GM18907 (cell line): ENCODE data around the gene TMEM259.

Experiments
- ATAC-seq: cut with Tn5 transposase; IDR thresholded peaks from one replicate; pipeline ENCODE4 v1.9.1; 2021; ENCODE audit warnings: mild to moderate bottlenecking, moderate library complexity; ENCODE audit not compliant: unreplicated experiment

Gene TMEM259

DNA sequence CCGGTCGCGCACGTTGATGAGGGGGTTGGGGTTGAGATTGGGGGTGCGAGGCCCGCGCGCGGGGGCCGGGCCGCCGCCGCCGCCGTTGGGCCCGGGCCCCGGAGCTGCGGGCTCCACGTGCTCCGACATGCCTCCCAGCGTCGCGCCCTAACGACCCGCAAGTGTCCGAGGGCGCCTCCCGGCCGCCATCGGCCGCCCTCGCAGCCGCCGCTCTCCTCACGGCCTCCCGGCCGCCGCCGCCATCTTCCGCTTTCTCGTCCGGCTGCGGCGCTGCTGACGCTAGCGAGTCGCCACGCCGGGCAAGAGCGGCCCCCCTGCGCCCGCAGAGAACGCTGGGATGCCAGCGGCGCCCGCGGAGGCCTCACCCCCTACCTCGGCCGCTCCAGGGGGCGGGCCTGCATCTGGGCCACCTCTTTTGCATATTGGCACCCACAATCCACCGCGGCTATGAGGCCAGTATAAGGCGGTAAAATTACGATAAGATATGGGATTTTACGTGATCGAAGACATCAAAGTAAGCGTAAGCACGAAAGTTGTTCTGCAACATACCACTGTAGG, at the start of gene TMEM259:
Gene TMEM259 (minus strand): TSS at position 256 of the 558 bp plus-strand sequence. CDS start 127 bp downstream, at position 129.
- peak; percentile 75 for ATAC-seq

DNA sequence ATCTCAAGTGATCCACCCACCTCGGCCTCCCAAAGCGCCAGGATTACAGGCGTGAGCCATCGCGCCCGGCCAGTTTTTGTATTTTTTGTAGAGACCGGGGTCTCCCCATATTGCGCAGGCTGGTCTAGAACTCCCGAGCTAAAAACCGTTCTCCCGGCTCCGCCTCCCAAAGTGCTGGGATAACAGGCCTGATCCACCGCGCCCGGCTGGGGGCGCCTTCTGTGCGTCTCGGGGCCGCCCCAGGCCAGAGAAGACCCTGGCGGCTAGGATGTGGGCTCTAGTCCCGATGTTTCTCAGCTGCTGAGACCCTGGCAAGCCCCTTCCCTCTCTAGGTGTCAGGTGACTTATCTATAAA, 49.6 kb upstream of the TMEM259 start:
- ATAC-seq, result no peak

DNA sequence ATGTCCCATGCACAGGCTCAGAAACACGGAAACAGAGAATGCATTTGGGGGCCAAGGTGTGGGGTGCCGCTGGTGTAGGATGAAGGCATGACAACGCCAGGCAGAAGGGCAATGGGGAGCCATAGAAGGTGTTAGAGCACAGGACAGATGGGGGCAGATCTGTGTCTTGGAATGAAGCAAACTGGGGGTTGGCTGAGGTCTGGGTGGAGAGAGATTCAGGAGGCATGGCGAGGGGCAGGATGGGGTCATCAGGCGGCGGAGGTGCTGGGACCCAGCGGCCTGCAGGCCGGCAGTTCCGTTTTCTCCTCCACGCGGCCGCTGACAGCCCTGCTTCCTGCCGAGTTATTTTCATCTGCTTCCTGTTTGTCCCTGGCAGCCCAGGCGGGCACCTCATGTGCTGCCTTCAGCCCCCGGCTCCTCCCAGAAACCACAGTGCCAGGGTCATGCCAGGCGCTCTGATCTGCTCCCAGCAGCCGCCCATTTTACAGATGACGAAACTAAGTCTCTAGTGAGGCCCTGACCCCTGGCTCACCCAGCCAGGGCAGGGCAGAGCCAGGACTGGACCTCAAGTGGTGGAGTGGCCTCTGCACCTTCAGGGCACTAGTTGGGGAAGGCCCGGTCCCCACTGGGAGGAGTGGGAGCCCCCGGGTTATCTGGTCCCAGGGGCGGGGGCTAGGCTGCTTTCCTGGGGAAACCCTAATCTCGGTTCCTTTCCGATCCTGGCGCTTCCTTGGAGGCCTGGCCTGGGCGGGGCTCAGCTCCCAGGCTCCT, 48.3 kb upstream of the TMEM259 start:
- no peak for ATAC-seq

DNA sequence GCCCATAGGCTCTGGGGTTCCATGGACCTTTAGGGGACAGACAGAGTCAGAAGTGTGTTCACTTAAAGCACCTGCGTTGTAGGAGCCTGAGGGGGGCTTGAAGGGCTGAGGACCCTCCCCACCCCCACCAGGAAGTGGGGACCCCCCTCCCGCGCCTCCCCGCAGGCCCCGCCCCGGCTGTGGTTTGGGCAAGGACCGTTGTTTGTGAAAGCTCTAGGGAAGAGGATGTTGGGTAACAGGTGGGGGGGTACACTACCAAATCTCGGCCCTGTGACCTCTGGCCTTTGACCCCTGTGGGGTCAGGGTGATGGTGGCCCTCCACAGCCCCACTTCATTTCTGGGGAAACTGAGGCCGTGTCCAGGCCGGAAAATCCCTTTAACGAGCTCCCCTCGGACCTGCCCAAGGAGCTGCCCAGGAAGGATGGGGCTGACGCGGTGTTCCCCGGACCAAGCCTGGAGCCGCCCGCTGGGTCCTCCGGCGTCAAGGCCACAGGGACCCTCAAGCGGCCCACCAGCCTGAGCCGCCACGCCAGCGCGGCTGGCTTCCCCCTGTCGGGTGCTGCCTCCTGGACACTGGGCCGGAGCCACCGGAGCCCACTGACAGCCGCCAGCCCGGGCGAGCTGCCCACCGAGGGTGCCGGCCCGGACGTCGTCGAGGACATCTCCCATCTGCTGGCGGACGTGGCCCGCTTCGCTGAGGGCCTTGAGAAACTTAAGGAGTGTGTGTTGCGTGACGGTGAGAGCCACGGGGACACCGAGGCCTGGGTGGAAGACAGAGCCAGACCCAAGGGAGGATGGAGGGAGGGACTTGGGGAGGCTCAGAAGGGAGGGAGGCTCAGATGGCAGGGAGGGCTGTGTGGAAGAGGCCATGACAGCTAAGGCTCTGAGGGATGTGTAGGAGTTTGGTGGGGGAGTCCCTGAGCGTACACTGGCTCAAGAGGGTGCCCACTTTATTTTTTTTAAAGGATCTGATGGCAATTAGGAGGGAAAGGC, 47.4 kb upstream of the TMEM259 start:
- ATAC-seq, result no peak

DNA sequence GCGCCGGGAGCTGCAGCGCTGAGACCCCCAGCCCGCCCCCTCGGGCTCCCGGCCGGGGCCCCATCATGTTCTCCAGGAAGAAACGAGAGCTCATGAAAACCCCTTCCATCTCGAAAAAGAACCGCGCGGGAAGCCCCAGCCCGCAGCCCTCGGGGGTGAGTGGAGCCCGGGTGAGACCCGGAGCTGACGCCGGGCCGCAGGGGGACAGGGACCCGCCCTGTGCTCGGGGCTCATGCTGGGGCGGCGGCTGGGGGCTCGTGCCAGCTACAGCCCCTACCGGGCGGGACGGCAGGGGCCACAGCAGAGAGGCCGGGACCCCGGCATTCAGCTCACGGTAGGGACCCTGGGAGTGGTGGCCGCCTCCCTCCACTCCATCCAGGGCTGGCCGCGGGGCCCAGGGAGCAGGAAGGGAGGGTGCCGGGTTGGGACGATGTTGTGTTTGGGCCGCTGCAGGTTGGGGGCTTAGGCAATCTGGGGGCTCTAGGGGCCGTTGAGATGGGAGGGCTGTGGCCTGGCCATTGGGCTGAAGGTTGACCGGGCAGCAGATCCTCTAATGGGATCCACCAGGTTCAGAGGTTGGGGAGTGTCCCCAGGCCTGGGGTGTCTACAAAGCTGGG, 46.5 kb upstream of the TMEM259 start:
- ATAC-seq, result peak; percentile 18

DNA sequence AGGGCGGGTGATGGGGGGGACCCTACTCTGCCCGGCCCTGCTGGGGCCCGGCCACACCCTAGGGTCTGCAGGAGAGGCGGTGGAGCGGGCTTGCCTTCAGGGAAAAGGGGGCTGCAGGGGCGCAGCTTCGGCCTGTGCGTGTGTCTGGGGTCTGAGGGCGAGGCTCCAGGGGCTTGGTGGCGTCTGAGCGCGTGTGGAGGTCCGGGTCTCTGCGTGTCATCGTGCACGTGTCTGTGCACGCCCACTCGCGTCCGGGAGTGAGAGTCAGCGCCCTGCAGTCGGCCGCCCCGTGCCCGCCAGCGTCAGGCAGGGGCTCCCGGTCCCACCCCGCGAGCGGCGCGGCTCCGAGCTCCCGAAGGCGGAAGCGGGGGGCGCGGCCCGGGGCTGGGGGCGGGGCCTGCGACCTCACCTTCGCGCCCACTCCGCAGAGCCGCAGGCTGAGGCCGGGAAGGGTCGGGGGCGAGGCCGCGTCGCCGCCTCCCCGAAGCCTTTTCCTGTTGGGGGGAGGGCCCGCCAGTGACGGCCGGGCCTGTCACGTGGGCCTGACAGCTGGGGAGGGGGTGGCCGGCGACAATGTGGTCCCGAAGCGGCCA, 45.9 kb upstream of the TMEM259 start, which contains the start of gene ARHGAP45:
Gene ARHGAP45 (plus strand): TSS at position 420 of the 593 bp plus-strand sequence. CDS start 239 bp downstream, outside the sequence.
- ATAC-seq, result peak; percentile 39

DNA sequence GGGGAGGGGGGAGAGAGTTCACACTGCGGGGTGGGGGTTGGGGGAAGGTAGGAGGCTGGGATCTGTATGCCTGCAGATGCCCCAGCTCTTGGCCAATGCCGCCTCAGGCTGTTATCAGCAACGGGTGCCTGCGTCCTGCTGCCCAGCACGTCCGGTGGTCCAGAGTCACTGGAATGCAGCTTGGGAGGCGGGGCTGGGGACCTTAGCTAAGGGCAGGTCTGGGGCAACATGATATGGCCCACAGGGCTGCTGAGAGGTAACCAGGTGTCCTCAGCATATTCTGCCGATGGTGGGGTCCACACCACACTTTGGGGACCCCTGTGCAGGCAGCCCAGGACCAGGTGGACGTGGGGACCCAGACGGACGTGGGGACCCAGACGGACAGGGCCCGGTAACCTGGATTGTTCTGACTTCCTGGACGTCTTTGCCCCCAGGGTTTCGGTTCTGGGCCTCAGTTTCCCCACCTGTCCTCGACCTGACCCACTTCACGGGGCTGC, 45.4 kb upstream of the TMEM259 start:
- ATAC-seq, result no peak

DNA sequence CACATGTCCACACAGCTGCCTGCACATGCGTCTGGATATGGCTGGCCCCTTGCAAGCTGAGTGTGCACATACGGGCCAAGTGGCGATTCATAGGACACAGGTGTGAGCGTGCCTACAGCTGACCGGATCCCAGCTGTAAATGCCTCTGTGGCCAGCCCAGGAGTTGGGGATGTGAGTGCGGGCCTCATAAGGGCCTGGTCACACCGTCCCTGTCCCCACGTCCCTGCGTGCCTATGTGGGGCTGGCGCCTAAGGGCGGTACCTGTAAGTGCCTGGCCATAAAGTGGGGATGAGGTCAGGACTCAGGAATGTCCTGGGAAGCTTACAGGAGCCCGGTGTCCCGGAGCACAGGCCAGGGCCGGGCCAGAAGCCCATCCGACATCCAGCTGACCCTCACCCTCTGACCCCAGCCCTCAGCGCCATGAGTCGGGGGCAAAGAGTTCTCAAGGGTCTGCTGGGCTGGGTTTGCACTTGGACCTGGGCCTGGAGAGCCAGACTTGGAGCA, 44.7 kb upstream of the TMEM259 start:
- no peak for ATAC-seq

DNA sequence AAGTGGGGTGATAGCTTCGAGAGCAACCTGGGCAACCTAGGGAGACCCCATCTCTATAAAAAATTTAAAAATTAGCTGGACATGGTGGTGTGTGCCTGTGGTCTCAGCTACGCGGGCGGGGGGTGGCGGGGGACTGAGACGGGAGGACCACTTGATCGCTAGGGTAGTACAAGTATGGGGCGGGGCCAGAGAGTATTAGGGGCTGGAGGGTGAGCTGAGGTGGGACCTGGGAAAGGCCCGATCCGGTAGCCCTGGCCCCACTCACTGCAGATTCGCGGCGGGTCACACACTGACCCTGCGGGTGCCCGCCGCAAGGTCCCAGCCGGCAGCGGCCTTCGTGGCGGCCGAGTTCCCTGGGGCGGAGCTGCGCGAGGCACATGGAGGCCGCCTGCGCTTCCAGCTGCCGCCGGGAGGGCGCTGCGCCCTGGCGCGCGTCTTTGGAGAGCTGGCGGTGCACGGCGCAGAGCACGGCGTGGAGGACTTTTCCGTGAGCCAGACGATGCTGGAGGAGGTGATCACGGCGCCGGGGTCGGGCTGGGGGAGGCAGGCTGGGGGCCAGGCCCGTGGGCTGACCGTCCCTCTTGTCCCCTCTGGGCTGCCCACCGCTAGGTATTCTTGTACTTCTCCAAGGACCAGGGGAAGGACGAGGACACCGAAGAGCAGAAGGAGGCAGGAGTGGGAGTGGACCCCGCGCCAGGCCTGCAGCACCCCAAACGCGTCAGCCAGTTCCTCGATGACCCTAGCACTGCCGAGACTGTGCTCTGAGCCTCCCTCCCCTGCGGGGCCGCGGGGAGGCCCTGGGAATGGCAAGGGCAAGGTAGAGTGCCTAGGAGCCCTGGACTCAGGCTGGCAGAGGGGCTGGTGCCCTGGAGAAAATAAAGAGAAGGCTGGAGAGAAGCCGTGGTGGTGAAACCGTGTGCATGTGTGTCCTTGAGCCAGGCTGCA, 44.0 kb upstream of the TMEM259 start:
- ATAC-seq, result no peak

DNA sequence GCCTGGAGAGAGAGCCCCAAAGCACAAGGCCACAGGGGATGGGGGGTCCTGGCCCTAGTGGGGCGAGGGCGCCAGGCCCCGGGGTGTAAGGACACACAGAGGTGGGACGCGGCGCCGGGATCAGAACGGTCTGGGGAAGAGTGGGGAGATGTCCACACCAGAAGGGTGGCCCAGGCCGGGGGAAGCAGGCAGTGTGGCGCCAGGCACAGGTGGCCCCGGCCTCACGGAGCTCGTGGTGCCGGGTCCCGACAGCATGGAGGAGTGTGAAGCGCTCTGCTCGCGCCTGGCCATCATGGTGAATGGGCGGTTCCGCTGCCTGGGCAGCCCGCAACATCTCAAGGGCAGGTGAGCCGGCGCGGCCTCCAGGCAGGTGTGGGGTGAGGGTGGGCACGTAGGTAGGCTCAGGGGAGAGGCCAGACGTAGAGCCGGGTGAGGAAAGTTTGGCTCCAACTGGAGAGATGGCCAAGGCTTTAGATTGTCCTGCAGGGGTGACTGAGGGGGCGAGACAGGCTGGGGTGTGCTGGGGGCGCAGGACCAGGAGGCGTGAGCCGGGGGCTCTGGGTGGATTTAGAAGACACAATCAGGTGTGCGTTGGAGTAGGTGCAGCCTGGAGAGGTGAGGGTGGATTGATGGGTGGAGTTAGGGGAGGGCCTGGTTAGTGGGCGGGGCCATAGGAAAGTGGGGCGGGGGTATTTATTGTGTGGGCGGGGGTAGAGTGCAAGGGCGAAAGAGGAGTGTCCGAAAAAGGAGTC, 43.2 kb upstream of the TMEM259 start:
- no peak for ATAC-seq

DNA sequence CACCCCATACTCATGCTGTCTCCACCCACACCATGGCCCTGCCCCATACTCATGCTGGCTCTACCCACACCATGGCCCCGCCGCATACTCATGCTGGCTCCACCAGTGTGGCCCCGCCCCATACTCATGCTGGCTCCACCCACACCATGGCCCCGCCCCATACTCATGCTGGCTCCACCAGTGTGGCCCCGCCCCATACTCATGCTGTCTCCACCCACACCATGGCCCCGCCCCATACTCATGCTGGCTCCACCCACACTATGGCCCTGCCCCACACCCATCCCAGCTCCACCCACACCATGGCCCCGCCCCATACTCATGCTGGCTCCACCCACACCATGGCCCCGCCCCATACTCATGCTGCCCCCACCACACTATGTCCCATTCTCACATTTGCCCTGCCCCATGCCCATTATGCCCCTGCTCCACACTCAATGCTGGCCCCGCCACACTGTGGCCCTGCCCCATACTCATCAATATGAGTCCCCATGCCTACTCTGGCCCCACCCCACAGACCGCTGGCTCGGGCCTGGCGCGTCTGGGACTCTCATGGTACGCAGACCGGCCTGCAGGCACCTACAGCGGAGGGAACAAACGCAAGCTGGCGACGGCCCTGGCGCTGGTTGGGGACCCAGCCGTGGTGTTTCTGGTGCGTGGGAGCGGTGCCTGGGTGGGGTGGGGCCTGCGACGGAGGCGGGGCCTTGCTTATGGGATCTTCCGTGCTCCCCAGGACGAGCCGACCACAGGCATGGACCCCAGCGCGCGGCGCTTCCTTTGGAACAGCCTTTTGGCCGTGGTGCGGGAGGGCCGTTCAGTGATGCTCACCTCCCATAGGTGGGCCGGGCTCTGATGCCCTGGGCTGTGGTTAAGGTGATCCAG, 42.3 kb upstream of the TMEM259 start:
- ATAC-seq, result no peak

DNA sequence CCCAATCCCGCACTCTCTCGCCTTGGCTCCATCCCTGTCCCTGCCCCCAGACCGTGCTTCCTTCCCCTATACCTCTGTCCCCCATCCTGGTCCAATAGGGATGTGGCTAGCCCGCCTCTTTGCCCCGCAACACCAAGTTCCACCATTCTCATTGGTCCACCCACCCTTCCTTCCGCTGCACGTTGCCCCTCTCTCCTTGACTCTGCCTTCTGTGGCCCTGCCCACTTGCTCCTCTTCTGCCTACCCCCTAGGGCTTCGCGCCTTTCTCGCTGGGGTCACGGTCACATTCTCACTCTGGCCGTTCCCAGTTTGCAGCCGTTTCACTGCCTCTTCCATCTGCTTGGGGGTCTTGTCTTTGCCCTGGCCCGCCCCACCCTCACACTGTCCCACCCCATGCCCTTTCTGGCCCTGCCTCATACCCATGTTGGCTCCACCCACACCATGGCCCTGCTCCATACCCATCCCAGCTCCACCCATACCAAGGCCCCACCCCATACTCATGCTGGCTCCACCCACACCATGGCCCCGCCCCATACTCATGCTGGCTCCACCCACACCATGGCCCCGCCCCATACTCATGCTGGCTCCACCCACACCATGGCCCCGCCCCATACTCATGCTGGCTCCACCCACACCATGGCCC, 41.6 kb upstream of the TMEM259 start:
- ATAC-seq, result no peak

DNA sequence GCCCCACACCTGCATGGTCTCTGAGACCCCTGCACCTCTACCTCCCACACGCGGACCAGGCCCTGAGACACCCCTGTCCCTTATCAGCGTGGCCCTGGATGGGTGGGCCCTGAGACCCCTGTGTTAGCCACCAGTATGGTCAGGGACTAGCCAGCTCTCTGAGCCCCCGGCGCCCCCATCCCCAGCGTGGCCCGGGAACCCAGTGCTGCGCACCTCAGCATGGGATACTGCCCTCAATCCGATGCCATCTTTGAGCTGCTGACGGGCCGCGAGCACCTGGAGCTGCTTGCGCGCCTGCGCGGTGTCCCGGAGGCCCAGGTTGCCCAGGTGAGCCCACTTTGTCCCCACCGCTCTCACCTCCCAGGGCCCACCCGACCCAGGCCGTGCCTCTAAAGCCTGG, 41.1 kb upstream of the TMEM259 start:
- no peak for ATAC-seq

DNA sequence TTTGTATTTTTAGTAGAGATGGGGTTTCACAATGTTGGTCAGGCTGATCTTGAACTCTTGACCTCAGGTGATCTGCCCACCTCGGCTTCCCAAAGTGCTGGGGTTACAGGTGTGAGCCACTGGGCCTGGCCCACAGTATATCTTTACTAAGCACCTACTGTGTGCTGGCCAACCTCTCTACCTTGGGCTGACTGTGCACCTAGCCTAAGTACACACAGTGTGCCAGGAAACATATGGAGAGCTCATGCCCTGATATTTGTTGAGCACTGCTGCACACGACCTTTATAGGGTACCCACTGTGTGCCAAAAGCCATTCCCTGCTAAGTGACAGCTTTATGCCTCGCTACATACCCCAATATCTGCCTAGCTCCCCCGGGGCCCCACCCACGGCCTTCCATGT, 39.8 kb upstream of the TMEM259 start:
- ATAC-seq, result no peak

DNA sequence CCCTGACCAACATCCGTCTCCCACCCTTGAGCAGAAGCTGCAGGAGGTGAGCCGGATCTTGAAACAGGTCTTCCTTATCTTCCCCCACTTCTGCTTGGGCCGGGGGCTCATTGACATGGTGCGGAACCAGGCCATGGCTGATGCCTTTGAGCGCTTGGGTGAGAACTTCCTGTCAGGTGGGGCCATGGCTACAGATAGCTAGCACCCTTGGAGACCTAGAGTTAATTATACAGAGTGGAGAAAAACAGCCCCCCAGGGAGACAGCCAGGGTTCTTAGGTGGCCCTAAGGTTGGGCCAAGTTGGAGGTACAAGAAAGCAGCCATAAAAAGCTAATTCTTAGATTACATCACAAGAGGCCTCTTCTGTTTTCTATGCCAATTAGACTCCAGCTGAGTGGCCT, 37.2 kb upstream of the TMEM259 start:
- no peak for ATAC-seq

DNA sequence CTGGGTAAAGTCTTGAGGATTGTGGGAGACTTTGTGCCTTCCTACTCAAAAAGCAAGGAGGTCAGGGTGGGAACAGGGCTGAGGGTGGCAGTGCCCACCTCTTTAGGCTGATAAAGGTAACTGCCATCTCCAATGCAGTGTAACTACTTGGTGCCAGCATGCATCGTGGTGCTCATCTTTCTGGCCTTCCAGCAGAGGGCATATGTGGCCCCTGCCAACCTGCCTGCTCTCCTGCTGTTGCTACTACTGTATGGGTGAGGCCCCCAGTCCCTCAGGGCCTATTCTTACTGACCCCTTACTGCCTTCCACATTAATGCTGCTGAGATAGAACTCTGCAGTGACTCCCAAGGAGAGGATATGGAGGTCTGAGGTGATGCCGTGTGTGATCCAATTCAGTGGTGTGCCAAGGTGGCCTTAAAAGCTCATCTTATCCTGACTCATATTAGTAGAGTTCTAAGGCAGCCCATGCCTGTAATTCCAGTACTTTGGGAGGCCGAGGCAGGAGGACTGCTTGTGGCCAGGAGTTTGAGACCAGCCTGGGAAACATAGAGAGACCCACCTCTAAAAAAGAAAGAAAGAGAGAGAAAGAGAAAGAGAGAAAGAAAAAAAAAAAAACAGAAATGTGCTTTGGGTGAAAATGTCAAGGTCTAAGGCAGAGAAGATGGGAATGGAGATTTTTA, 36.4 kb upstream of the TMEM259 start:
- ATAC-seq, result no peak
